Head of caudate nucleus (tissue), 42 donors: ENCODE data around the gene LGR5.

Source experiments
- DNase-seq, 42 donors: peaks; one replicate each; pipeline versions ENCODE4 v3.0.0 to v3.0.0-alpha.2; 2020 to 2021; ENCODE audit warnings: mixed read lengths in 7 of 42
- intact Hi-C: fragments of 100-400 bp; cut with DNase I; formaldehyde crosslinking; loops from one replicate; pipeline ENCODE4 v1.15.0; 2022

The LGR5 gene

GRCh38 chr12:71626768-71627167 lies 187.2 kb downstream of the LGR5 start:
- DNase-seq: no peak
- intact Hi-C loops: no loop called here

DNA sequence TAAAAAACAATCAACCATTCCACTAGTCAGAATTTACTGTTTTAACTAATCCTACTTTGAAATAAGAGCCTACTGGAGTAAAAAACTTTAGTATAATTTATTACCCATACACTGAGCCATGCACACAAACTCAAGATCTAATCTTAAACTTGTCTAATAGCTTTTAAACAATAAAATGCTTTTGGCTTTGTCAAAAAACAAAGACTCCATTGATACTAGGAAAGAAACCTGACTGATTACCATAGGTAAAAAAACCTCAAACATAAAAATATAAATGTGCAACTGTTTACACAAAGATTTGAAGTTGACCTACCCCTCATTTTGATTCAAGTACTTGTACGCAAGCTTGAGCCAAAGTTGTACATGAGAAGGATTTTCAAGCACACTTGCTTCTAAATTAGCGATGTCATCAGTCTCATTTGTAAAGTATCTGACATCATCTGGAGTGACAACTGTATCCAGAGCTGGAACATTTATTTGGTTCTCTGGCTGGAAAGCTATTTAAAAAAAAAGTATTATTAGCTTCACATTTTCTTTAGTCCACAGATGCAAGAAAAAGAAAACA lies 187.9 kb downstream of the LGR5 start:
- no peak for DNase-seq
- intact Hi-C loops: no loop called here
